D341Med (cell line): ENCODE results near the gene ID3.

ENCODE experiments used
- DNase-seq: peaks from one replicate; pipeline ENCODE4 v3.0.0; 2012; ENCODE audit warnings: low spot score

The ID3 gene

GRCh38 chr1:23525558-23526250, 33.6 kb downstream of the ID3 start:
- no peak for DNase-seq

GRCh38 chr1:23524716-23525401, 34.4 kb downstream of the ID3 start:
- peak; percentile 58 for DNase-seq

GRCh38 chr1:23524163-23524562, 35.1 kb downstream of the ID3 start:
- no peak for DNase-seq

- DNase-seq, result no peak
Observed at GRCh38 chr1:23522244-23522982, 36.9 kb downstream of the ID3 start.

- no peak for DNase-seq
Observed at GRCh38 chr1:23521588-23521987, 37.7 kb downstream of the ID3 start.

DNA sequence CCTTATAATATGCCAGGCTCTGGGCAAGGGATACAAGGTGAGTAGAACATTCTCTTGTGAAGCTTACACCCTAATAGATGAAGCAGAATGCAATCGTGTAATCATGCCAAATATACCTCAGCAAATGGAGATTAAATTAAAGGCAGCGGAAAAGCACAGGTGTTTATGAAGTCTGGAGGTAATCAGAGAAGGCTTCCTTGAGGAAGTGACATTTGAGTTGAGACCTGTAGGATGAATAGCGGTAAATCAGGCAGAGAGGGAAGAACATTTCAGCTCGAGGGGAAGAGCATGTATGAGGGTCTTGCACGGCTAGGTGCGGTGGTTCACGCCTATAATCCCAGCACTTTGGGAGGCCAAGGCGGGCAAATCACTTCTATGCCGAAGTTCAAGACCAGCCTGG, 41.7 kb downstream of the ID3 start:
- no peak for DNase-seq

DNA sequence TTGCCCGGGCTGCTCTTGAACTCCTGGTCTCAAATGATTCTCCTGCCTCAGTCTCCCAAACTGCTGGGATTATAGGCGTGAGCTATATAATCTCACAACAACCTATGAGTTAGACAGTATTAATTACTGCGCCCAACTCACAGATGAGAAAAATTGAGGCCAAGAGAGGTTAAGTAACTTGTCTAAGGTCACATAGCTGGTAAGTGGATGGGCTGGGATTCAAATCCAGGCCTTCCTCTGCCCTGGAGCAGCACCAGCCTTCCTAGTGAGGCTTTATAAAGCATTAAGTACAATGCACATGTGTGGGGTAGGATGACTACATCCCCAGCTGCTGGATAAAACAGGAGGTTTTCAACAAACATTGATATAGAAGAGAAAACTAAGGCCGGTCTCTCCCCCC, 43.4 kb downstream of the ID3 start:
- DNase-seq, result no peak

GRCh38 chr1:23514111-23514679, 45.1 kb downstream of the ID3 start:
- no peak for DNase-seq

DNA sequence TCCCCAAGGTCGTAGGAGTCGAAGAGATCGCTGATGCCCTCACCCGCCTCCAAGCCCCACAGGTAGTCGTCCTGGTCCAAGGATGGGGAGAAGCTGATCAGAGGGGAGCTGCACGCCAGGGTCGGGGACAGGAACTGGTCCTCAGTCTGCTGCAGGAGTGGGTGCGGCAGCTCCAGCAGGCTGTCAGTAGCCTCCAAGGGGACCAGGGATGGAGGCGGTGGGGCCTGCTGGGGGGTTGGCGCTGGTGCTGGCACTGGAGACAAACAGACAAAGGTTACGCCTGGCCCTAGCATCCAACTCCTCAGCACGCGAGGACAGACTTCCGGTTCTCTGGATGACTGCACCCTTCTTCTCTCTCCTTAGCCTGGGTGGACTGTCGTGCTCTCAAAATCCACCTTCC, 49.4 kb downstream of the ID3 start:
- DNase-seq, result no peak
